Measurements from ENCODE around the gene DDX24.

DNA sequence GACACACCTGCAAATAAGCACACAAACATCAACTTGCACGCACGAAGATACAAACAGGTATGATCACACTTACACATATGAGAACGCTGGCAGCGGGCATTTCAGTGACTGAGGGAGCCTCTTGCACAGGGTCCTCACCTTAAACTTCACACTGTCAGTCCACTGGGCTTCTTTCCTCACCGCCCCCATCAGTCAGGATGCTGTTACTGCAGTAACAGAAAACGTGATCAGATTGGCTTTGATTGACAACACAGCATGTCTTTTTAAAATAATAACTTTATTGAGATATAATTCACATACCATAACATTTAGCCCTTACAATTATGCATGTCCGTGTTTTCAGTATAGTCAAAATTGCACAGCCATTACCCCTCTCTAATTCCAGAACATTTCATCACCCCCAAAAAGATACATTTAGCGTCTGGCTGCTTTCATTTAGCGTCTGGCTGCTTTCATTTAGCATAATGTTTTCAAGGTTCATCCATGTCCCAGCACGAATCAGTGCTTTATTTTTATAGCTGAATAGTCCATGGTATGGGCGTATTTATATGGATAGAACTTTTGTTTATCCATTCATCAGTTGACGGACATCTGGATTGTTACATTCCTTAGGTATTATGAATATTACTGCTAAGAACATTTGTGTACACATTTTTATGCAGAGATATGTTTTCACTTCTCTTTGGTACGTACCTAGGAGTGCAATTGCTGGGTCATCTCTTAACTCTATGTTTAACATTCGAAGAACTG, 75.5 kb downstream of the DDX24 start:
- TF ChIP-seq POLR2AphosphoS5 (IDR thresholded peaks at IDR 0.05; ENCODE audit: insufficient read depth in 1 of 2, low read depth in 1 of 2) = no peak
- TF ChIP-seq CTCF (IDR thresholded peaks at IDR 0.05) = no peak

Measured in vagina (tissue), 2 donors.